Measurements from ENCODE around the gene SLC6A2. TPM values are rescaled to one million over a fixed set of nuclear protein-coding genes. Genes with fewer than 3 reads are reported as not detected.

Gene SLC6A2
- total and polyA plus RNA-seq, 12 donors = 0.17 TPM; not detected in 11

DNA sequence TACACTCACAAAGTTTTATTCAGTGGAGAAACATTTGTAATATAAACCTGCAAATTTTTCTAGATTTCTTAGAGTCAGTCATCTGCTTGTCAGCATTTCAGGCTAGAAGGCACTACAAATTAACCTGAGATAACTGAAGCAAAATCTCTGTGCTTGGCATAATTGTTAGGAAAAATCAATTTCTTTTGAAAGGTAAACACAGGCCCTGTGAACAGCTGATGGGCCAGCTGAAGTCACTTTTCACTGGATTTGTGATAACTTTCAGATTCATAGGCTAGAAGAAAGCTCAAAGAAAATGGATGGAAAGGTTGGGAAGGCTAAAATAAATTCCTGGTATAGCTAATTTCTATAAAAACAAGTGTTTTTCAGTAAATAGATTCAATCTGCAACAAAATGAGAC, 34.0 kb upstream of the SLC6A2 start:
- Histone ChIP-seq H3K4me1 (no peaks in the 10 kb centered on the region), H3K27me3 (no peaks in the 10 kb centered on the region), H3K36me3 (no peaks in the 10 kb centered on the region), H3K9me3 (peaks cover 0 to 9% (median 0%) of the 10 kb centered on the region in 11 donors), H3K4me3 (no peak overlapping the region), H3K27ac (no peak overlapping the region)
- DNase-seq (no peak), ATAC-seq (no peak)
- TF ChIP-seq, protein P1, sequence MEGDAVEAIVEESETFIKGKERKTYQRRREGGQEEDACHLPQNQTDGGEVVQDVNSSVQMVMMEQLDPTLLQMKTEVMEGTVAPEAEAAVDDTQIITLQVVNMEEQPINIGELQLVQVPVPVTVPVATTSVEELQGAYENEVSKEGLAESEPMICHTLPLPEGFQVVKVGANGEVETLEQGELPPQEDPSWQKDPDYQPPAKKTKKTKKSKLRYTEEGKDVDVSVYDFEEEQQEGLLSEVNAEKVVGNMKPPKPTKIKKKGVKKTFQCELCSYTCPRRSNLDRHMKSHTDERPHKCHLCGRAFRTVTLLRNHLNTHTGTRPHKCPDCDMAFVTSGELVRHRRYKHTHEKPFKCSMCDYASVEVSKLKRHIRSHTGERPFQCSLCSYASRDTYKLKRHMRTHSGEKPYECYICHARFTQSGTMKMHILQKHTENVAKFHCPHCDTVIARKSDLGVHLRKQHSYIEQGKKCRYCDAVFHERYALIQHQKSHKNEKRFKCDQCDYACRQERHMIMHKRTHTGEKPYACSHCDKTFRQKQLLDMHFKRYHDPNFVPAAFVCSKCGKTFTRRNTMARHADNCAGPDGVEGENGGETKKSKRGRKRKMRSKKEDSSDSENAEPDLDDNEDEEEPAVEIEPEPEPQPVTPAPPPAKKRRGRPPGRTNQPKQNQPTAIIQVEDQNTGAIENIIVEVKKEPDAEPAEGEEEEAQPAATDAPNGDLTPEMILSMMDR (IDR thresholded peaks at IDR 0.05) = no peak
- intact Hi-C loops (cut with DNase I) = no loop called here

DNA sequence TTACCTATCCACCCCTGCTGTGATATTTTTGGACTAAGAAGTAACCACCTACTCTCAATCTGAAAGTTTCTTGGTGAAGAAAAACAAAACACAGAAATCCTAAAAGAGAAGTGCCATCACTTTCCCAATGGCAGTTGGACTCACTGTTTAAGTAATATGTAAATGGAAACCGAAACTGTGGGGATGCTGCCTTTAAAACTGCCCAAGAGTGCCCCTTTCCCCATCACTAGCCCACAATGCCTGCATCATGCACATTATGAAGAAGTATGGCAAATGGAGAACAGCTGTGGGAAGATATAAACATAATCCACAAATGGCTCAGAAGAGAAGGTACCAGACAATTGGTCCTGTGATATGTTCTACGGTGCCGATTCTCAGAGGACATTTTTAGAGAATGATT, 33.5 kb upstream of the SLC6A2 start:
- Histone ChIP-seq H3K4me3 (no peak overlapping the region), H3K9me3 (peaks cover 0 to 8% (median 0%) of the 10 kb centered on the region in 11 donors), H3K36me3 (no peaks in the 10 kb centered on the region), H3K27ac (no peak overlapping the region), H3K27me3 (no peaks in the 10 kb centered on the region), H3K4me1 (no peaks in the 10 kb centered on the region)
- WGBS, 2 donors = 77 to 83% methylated on average over 3 of the region's 3 CpGs
- TF ChIP-seq, protein P1 (IDR thresholded peaks at IDR 0.05) = no peak
- intact Hi-C loops (cut with DNase I) = no loop called here
- DNase-seq (no peak), ATAC-seq (no peak)

DNA sequence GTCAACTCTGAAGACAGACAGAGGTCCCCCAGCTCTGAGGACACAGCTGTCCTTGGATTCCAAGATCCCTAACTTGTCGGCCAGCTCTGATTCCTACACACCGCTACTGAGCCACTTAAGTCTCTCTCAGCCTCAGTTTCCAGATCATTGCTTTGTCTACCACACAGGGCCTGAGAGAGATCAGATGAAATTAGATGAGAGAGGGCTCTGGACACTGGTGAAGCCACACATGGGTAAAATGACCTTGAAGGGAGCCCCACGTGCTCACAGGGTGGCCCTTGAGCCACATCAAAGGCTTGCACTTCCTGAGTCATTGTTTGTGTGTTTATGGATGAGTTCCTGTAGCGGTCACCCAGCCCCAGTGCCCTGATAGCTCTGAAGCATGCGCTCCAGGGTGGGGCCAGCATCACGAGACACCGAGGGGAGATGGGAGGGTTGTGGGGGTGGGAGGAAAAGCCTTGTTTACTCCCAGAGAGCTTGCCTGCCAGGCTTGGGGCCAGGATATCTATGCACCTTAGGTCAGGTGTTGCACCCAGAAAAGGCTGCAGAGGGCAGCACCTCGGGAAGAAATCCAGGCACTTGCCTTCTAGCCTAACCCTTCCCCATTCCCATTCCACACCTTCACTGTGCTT, 32.7 kb upstream of the SLC6A2 start:
- intact Hi-C loops (cut with DNase I) = no loop called here
- Histone ChIP-seq H3K27ac (no peak overlapping the region), H3K27me3 (no peaks in the 10 kb centered on the region), H3K4me1 (no peaks in the 10 kb centered on the region), H3K4me3 (no peak overlapping the region), H3K36me3 (no peaks in the 10 kb centered on the region), H3K9me3 (peaks cover 0 to 5% (median 0%) of the 10 kb centered on the region in 11 donors)
- TF ChIP-seq, protein P1 (IDR thresholded peaks at IDR 0.05) = peak in 4 of 9 donors; percentile 11 to 25 (median 14)
- no peak for DNase-seq
- 35 to 36% methylated on average over 8 of the region's 8 CpGs for WGBS, 2 donors
- no peak for ATAC-seq

DNA sequence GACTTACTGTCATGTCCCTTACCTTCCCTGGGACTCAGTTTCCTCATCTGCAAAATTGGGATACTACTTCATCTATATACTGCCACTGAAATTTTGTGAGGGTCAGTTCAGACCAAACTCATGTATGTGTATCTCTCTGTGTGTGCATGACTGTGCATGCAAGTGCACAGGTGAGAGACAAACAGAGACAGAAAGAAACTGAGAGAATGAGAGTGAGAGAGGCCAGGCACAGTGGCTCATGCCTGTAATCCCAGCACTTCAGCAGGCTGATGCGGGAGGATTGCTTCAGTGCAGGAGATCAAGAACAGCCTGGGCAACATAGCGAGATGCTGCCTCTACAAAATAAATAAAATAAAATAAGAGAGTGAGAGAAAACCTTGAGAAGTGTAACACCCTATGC, 32.1 kb upstream of the SLC6A2 start:
- intact Hi-C loops (cut with DNase I) = no loop called here
- no peak overlapping the region for H3K4me3 ChIP-seq
- WGBS, 2 donors = 71 to 98% methylated on average over 2 of the region's 2 CpGs
- no peak for ATAC-seq
- H3K27me3 ChIP-seq = no peaks in the 10 kb centered on the region
- TF ChIP-seq, protein P1 (IDR thresholded peaks at IDR 0.05) = no peak
- H3K27ac ChIP-seq = no peak overlapping the region
- H3K9me3 ChIP-seq = peaks cover 0 to 5% (median 0%) of the 10 kb centered on the region in 11 donors
- H3K4me1 ChIP-seq = no peaks in the 10 kb centered on the region
- DNase-seq = no peak
- no peaks in the 10 kb centered on the region for H3K36me3 ChIP-seq
